NCI-H2227 treated with DMSO at 0.1 percent for 48 hours (cell line): ENCODE measurements around the gene SRXN1.

Source experiments
- DNase-seq: peaks from one replicate; lab custom pipeline; 2025; lab: John Stamatoyannopoulos, UW

The SRXN1 gene

GRCh38 chr20:675453-676314, 22.7 kb upstream of the SRXN1 start, which contains the start of gene SCRT2:
Gene SCRT2, minus strand, starts transcription at chr20:675802. Its CDS starts 201 bp downstream, at chr20:675601.
- peak; percentile 26 for DNase-seq

GRCh38 chr20:675033-675452, 22.0 kb upstream of the SRXN1 start:
- no peak for DNase-seq

GRCh38 chr20:673603-674001, 20.6 kb upstream of the SRXN1 start:
- DNase-seq: no peak

- no peak for DNase-seq
Observed at GRCh38 chr20:672963-673602, 20.1 kb upstream of the SRXN1 start.

GRCh38 chr20:671252-672030, 18.4 kb upstream of the SRXN1 start:
- no peak for DNase-seq

GRCh38 chr20:669573-669972, 16.6 kb upstream of the SRXN1 start:
- DNase-seq: no peak

- DNase-seq: no peak
Observed at GRCh38 chr20:668638-669037, 15.6 kb upstream of the SRXN1 start.

- DNase-seq: no peak
Observed at GRCh38 chr20:668050-668449, 15.1 kb upstream of the SRXN1 start.

GRCh38 chr20:667351-668034, 14.5 kb upstream of the SRXN1 start:
- DNase-seq: no peak

GRCh38 chr20:666877-667276, 13.9 kb upstream of the SRXN1 start:
- no peak for DNase-seq

- DNase-seq: peak; percentile 23
Observed at GRCh38 chr20:665276-665675, 12.3 kb upstream of the SRXN1 start.

- DNase-seq: no peak
Observed at GRCh38 chr20:664576-664975, 11.6 kb upstream of the SRXN1 start.

GRCh38 chr20:664151-664550, 11.2 kb upstream of the SRXN1 start:
- no peak for DNase-seq

GRCh38 chr20:663315-664090, 10.5 kb upstream of the SRXN1 start:
- no peak for DNase-seq

GRCh38 chr20:662277-663192, 9.5 kb upstream of the SRXN1 start:
- no peak for DNase-seq

GRCh38 chr20:661474-662270, 8.7 kb upstream of the SRXN1 start:
- no peak for DNase-seq

GRCh38 chr20:658731-659291, 5.8 kb upstream of the SRXN1 start:
- DNase-seq: no peak

GRCh38 chr20:658202-658601, 5.2 kb upstream of the SRXN1 start:
- DNase-seq: no peak
